HS-5 (cell line): ENCODE data around the gene SLC25A18.
A peak's percentile ranks its signal among the peaks of the same experiment; 100 is the strongest.

Experiments
- DNase-seq: peaks from one replicate; pipeline ENCODE4 v3.0.0-alpha.2; 2012; ENCODE audit warnings: low read depth

SLC25A18 gene

DNA sequence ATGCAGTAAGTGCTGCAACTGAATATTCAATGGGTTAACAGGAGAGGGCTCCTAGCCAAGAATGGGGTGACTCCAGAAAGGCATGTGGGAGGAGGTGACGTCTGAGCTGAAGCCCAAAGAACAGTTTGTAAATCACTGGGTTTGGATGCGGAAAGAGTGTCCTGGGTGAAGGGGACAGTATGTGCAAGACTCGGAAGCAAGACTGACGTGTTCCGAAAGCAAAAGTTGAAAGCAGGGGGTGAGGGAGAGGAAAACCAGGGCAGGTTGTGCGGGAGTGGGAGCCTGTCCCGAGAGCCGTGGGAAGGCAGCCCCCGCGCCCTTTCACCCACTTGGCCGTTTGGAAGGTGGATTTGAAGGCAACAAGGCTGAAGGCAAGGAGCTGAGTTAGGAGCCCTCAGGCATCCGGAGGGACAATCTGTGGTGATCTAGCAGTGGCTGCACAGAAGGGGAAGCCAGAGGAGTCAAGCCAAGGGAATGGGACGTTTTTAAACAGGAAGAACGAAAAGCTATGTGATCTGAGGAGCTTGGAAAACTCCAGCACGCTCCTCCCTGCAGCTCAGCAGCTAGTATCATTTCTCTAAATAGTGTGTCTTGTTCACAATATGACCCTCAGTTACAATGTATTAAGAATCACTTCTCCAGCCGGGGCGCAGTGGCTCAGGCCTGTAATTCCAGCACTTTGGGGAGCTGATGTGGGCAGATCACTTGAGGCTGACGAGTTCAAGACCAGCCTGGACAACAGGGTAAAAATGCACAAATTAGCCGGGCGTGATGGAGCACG is 7.7 kb downstream of the SLC25A18 start:
- DNase-seq, result no peak

DNA sequence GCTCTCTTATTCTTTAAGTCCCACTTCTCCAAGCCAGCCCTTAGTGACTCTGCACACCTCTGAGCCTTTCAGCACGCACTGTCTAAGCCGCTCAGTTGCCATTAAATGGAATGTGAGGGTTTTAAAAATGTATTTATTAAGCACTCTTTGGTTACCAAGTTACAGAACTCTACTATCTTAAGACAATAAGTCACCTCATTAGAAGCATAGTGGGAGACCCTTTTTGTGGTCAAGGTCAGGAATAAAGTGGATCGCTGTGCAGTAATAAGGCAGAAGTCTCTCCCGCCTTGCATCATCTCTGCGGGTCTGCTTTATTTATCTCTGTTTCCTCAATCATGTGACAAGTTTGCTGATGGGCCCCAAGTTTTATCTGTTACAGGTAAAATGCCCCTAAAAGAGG is 11.9 kb downstream of the SLC25A18 start:
- DNase-seq, result no peak

GRCh38 chr22:17575681-17576080 is 12.4 kb downstream of the SLC25A18 start:
- no peak for DNase-seq

DNA sequence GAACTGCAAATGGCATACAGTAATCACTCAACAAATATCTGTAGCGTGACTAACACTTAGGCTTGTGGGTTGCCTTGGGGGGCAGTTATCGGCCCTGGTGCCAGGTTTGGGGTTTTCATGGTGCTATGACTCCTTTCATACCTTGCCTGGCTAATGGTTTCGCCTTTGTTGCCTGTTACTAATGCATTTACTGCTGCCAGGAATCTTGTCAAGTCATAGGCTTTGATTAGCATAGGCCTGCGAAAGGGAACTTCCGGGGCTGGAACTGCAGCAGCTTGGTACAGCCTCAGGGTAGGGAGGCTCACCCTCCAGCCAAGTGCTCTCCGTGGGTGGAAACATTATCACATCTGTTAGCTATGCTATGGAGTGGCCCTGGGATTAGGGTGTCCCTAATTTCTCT is 13.2 kb downstream of the SLC25A18 start:
- peak; percentile 54 for DNase-seq

DNA sequence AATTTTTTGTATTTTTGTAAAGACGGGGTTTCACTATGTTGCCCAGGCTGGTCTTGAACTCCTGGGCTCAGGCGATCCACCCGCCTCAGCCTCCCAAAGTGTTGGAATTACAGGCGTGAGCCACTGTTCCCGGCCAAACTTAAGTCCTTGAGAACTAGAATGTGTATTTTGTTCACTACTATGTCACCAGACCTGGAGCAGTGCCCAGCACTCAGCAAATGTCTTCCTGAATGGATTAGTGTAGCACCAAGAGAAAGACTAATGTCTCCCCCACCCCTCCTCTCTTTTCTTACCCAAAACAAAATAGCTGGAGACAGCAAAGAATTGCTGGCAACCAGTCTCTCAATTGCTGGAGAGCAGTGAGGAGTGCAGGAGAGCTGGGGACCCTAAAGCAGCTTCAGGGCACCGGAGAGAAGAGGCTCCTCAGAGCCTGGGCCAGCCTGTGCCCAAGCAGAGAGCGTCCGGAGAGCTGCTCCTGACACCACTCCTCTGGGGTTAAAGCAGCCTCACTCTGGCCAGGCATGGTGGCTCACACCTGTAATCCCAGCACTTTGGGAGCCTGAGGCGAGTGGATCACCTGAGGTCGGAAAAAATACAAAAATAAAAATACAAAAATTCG is 14.9 kb downstream of the SLC25A18 start:
- DNase-seq, result no peak

DNA sequence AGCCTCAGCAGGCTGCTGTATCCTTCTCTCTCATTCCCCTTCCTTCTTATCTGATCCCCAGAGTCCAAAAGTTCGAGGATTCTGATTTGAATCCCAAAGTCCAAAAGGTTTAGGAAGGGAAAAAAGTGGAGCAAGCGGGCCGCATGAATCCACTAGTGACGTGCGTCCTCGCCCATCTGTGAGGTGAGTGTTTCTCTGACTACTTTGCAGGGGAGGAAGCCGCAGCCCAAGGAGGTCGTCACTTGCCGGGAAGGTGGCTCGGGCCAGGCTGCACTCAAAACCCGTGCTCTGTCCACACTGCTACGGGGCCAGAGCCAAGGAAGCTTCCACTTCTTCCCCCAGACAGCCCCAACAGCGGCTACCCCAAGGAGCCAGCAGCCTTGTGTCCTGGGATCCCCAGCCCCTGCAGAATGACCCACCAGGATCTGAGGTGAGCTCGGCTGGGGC is 16.3 kb downstream of the SLC25A18 start:
- DNase-seq, result no peak

DNA sequence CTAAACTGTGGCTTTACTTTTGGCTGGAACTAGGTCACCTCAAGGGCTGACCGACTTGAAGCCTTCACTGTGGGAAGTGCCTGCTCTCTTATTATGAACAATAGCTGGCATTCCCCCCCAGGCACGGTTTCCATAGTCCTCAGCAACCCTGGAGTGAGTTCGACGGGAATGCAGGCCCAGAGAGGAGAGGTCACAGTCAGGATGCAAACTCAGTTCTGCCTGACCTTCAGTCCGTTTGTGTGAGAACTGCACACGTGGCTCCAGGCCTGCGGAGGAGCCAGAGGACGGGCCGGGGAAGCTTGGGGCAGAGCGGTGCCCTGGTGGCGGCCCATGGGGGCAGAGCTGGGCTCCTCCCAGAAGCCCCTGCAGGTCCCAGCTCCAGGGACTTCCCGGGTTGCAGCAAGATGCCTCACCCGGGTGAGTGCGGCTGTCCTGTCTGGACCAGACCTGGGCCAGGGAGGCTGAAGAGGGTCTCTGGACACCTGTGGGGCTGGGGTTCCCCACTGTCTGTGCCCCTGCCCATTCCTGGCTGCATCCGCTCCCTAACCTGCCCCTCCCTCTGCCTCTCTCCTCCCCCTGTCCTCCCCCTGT is 17.2 kb downstream of the SLC25A18 start:
- no peak for DNase-seq

DNA sequence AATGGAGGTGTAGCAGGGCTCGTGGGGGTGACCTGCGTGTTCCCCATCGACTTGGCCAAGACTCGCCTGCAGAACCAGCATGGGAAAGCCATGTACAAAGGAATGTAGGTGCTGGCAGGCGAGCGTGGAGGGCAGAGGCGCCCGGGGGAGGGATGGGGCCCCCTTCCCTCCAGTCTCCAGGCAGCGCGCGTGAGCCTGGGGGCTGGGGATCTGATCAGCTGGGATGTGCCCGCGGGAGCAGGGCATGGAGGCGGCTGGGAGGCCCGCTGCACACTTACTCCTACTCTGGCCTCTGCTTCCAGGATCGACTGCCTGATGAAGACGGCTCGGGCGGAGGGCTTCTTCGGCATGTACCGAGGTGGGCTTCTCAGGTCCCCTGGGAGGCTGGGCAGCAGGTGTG is 17.8 kb downstream of the SLC25A18 start:
- no peak for DNase-seq

DNA sequence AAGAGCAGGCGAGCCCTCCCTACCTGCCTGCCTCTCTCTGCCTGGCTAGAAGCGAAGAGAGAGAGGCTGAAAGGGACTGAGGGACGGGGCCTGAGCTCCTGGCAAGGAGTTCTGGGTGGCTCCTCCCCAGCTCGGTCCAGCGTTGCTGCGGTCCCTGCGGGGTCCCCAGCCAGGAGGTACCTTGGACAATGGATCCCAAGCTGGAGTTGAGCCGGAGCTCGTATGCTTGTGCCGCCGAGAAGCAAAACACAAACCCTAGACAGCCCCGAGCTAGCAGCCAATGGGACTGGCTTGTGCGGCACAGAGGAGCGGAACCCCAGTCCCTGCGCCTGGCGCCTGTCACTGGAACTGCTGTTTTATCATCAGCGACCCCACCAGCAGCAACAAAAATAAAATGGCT is 18.3 kb downstream of the SLC25A18 start:
- DNase-seq, result no peak

DNA sequence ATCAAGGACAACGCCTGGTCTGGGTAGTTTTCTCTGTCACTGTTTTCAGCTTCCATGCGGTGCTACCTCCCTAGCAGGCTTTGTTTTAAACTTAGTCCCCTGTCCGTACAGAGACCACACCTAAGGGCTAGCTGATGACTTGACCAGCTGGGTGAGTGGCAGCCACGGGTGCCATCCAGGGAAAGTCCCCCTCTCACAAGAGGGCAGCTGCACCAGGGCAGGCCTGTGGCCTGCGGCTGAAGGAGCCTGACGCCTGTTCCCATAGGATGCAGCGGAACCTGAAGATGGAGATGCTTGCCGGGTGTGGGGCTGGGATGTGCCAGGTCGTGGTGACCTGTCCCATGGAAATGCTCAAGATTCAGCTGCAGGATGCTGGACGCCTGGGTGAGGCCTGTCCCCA is 19.9 kb downstream of the SLC25A18 start:
- DNase-seq, result no peak

DNA sequence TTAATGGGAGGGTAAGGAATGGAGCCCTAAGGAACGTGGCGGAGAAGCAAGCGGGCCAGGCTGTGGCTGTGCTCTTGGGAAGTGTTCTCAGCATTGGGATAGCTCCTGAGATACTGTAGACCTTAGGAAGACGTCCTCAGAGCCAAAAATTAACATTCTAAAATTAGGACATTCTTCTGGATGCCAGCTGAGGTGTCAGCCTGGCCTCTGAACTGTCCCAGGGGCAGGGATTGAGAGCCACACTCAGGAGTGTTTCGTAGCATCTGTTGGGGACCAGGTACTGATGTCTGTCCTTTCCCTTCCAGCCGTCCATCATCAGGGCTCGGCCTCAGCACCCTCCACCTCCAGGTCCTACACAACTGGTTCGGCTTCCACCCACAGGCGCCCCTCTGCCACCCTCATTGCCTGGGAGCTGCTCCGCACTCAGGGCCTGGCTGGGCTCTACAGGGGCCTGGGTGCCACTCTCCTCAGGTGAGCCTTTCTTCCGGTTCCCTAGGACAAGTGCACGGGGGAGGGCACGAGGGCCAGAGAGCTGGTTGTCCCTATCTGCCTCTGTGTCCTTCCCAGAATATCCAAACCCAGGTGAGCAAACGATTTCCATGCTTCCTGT is 23.6 kb downstream of the SLC25A18 start:
- no peak for DNase-seq

DNA sequence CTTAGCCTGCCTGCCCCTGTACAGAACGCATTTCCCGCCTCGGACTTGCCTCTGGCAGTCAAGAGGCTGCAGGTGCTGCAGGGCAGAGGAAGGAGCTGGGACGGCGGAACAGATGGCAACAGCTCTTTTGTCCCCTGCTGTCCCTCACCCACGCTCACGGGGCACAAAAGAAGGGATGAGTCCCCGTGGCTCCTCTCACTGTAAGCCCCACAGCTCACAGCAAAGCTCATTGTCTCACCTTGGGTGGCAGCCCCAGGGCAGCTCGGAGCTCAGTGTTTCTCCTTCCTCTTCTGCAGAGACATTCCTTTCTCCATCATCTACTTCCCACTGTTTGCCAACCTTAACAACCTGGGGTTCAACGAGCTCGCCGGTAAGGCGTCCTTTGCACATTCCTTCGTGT is 24.3 kb downstream of the SLC25A18 start:
- no peak for DNase-seq

DNA sequence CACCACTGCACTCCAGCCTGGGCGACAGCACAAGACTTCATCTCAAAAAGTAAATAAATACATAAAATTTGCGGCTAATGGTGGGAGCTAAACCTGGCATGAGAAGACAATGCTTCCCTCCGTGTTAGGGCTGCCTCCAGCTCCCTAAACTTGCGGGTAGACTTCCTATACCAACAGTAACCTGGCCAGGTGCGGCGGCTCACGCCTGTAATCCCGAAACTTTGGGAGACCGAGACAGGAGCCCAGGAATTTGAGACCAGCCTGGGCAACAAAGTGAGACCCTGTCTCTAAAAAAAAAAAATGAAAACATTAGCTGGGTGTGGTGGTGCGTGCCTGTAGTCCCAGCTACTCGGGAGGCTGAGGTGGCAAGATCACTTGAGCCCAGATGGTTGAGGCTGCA is 25.3 kb downstream of the SLC25A18 start:
- DNase-seq, result no peak

DNA sequence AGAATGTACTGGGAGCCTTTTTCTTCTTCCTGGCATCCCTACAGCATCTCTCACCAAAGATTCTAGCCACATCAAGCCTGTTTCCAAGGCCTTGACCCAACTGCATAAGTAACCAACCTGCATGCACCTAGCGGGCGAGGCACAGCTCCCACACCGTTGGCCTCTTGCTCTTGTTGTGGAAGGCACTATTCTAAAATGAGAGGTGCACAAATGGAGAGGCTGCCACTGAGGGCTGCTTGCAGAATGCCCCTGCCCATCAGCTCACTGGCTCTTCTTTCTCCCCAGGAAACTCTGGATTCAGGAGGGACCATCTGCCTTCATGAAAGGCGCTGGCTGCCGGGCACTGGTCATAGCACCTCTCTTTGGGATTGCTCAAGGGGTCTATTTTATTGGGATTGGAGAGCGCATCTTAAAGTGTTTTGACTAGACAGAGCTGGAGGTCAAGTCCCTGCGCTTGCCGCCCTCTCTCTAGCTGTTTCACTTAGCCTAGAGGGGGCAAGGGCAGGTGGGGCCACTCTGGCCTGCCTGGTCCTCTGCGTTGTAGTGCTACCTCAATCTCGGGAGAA is 26.6 kb downstream of the SLC25A18 start:
- DNase-seq, result no peak

- DNase-seq, result no peak
Observed at GRCh38 chr22:17590586-17590985, 27.3 kb downstream of the SLC25A18 start.

- DNase-seq, result no peak
Observed at GRCh38 chr22:17592201-17592600, 28.9 kb downstream of the SLC25A18 start.

GRCh38 chr22:17596226-17596625 is 32.9 kb downstream of the SLC25A18 start:
- no peak for DNase-seq

DNA sequence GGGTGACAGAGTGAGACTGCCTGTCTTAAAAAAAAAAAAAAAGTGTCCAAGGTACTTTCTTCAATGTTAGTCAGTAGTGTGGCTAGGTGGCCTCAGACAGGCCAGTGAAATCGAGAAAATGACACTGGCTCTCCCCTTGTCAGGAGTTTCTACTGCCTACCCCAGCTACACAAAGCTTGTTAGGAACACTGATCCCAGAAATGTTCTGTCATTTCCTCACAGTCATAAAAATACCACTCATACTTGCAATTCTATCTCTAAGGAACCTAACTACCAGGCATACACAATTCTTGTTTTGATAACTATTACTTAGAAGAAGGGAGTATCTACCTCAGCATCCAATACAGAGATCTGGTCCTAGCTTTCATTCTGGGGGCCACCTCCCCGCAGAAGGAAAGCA is 33.9 kb downstream of the SLC25A18 start:
- no peak for DNase-seq

DNA sequence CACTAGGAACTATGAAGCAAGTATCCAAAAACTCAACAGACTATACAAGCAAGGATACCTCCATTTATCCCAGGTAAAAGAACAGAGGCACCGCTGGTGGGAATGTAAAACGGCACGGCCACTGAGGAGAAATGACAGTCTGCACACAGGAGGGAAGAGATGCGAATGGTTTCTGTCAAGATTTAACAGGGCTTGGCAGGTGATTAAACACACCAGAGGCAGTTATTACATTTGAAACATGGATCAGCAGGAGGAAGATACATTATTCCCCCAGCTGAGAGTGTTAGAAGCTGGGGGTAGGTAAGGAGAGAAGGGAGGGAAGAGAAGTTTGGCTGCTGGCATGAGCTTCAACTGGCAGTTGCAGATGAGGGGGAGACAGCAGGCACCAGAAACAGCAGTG is 35.0 kb downstream of the SLC25A18 start:
- DNase-seq, result no peak

DNA sequence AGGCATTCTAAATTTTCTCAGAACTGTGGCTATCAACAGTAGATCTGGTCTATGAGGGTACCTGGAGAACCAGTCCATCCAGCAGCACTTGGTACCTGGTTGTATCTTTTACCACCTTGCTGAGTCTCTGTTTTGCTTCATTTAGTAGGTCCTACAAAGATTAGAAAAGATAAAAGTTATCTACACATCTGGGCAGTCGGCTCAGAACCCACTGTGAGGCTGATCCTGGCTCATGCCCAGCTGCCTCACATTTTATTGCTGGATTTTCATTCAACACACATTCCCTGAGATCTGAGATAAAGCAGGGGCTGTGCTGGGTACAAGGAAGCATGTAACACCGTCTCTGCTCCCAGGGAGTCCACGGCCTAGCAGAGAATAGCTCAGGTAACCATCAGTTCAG is 37.7 kb downstream of the SLC25A18 start:
- no peak for DNase-seq

GRCh38 chr22:17603668-17604067 is 40.4 kb downstream of the SLC25A18 start:
- no peak for DNase-seq

DNA sequence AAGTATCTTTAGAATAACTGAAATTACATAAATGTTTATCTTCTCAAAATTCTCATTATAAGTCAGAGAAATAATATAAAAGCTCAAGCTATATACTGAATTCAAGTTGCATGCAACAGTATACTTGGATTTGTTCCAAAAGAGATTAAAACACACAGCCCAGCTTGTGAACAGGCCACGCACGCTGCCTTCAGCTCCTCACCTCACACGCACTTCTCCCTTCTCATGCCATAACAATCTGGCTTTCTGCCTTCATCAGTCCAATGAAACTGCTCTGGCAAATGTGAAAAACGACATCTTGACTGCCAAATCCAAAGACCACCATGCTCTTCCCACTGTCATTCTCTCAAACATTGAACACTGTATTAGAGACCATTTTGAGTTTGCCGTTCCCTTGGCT is 43.2 kb downstream of the SLC25A18 start:
- no peak for DNase-seq
